Astrocyte of the cerebellum (primary cell): Measurements from ENCODE around the gene FOXA1.

Source experiments
- DNase-seq: peaks from one replicate; pipeline ENCODE4 v3.0.0-alpha.2; 2011; ENCODE audit warnings: low read depth
- H3K4me3 ChIP-seq: 2 replicates; pipeline ENCODE4 v1.5.1; 2011; ENCODE audit warnings: mild to moderate bottlenecking, low read depth, low read length, moderate library complexity
- CTCF ChIP-seq: IDR thresholded peaks from 2 replicates; pipeline ENCODE4 v1.5.1; 2012; ENCODE audit warnings: low read length, low read depth, moderate library complexity, mild to moderate bottlenecking; ENCODE audit errors: missing control alignments
- in situ Hi-C: cut with HindIII; loops from 2 replicates; pipeline ENCODE4 v1.10.0; 2017; ENCODE audit warnings: low sequenced_read_pairs

FOXA1 gene

DNA sequence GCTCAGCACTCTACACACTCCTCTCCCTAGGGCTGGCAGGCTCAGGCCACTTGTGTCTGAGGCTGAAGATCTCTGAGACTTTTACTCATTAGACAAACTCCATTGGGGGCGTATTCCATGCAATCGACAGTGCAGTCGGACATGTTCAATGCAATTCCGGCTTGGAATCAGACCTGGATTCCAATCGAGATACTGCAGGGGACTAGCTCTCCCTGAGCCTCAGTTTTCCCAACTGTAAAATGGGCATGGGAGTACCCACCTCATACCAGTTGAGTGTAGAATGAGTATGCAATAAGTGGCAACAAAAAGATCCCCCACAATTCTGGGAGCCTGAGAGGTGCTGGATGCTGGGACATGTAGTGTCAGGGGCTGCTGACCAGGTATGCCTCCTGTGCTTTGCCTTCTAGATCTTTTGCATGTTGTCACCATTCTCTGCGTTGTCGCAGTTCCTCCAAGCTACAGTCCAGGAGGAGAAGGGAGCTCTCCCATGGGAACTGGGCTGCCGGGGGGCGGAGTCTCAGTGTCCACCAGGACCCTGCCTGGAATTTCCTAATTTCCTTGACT lies 8.7 kb upstream of the FOXA1 start:
- H3K4me3 ChIP-seq = no peak overlapping the region
- no peak for TF ChIP-seq CTCF
- DNase-seq = no peak
- in situ Hi-C loops = no loop called here

GRCh38 chr14:37602605-37603453 lies 7.8 kb upstream of the FOXA1 start:
- DNase-seq = no peak
- H3K4me3 ChIP-seq = no peak overlapping the region
- in situ Hi-C loops = no loop called here
- TF ChIP-seq CTCF = no peak

GRCh38 chr14:37601865-37602264 lies 6.8 kb upstream of the FOXA1 start:
- H3K4me3 ChIP-seq = no peak overlapping the region
- TF ChIP-seq CTCF = no peak
- in situ Hi-C loops = no loop called here
- DNase-seq = no peak

DNA sequence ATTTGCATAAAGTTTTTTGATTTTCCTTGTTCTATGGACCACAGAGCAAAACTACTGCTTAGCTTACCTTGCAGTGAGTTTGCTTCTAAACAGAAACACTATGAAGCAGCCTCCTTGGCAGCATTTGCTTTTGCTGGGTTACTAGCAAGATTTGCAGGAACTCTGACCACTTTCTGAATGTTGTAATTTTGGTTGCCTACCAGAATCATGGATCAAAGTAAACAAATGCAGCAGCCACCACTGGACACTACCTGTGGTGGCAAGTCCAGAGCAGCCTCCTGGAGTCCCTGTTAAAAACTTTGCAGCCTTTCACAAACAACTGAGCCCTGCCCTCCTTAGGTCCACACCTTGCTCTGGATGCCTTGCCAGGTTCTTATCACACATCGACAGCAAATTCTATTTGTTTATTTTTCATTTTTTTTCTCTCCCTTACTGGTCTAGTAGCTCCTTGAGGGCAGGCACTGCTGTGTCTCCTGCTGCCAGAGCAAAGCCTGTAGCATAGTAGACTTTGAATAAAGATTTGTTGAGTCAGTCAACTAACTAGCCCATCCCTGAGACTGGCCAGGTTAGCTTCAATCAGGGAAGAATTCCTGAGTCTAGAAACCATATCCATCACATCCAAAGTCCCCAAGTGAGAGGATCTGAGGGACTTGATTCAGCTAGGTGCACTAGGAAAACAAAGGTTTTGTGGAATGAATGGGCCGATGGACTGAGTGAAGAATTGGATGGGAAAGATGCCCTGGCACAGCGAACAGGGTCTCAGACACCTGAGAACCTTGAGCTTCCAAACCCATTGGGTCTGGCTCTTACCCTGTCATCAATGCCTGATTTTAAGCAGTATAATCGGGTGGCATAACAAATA lies 6.1 kb upstream of the FOXA1 start:
- no peak for DNase-seq
- TF ChIP-seq CTCF = no peak
- no peak overlapping the region for H3K4me3 ChIP-seq
- in situ Hi-C loops = no loop called here

- H3K4me3 ChIP-seq = peak overlapping the region; percentile 14
- in situ Hi-C loops = loop anchor here (5.0 kb wide), 1 partner anchor 352 kb away; no protein-coding TSS in a partner anchor
- DNase-seq = no peak
- no peak for TF ChIP-seq CTCF
These were observed 4.7 kb upstream of the FOXA1 start for GRCh38 chr14:37599507-37600368.
